Measurements from ENCODE around the gene DNASE1L1.

The DNASE1L1 gene

GRCh38 chrX:154362085-154362742, 46.8 kb downstream of the DNASE1L1 start:
- Histone ChIP-seq H3K27ac (ENCODE audit: low read depth, low read length) (no peak overlapping the region), H3K9ac (ENCODE audit: low read depth, low read length) (no peak overlapping the region), H3K36me3 (ENCODE audit: control insufficient read depth, insufficient read depth, low read length) (peaks cover 95% of the 10 kb centered on the region)

DNA sequence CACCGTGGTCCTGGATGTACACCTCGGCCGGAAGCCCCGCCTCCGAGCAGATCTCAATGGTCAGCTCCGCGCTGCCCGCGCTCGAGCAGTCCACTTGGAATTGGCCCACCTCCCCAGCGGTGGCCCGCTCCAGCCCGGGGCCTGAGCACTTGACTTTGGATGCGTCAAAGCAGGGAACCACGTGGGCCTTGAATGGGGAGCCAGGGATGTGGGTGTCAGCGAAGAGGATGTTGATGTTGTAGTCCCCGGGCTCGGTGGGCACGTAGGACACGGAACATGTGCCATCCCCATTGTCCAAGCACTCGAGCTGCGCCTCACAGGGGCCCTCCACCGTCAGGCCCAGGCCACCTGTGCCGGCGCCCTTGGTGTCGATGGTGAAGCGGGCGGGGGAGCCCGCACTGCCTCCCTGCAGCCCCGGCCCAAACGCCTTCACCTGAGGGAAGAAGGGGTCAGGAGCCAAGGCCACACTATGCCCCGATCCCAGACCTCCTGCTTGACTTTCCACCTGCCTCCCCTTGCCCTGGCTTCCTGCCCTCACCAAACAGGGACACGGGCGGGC, 48.8 kb downstream of the DNASE1L1 start:
- Histone ChIP-seq H3K9me3 (ENCODE audit: control insufficient read depth, insufficient read depth, low read length) (peaks cover 28% of the 10 kb centered on the region), H3K4me1 (ENCODE audit: control insufficient read depth, insufficient read depth, low read length) (no peaks in the 10 kb centered on the region), H3K36me3 (ENCODE audit: control insufficient read depth, insufficient read depth, low read length) (peaks cover 95% of the 10 kb centered on the region), H3K9ac (ENCODE audit: low read depth, low read length) (no peak overlapping the region), H3K27ac (ENCODE audit: low read depth, low read length) (no peak overlapping the region), H3K4me3 (ENCODE audit: low read depth, low read length) (no peak overlapping the region), H3K27me3 (ENCODE audit: control insufficient read depth, insufficient read depth, low read length) (no peaks in the 10 kb centered on the region)

More at GRCh38 chrX:154362085-154362742, 46.8 kb downstream of the DNASE1L1 start:
- no peak overlapping the region for H3K4me3 ChIP-seq (ENCODE audit: low read depth, low read length)
- no peaks in the 10 kb centered on the region for H3K4me1 ChIP-seq (ENCODE audit: control insufficient read depth, insufficient read depth, low read length)
- H3K9me3 ChIP-seq (ENCODE audit: control insufficient read depth, insufficient read depth, low read length), result peaks cover 34% of the 10 kb centered on the region
- H3K27me3 ChIP-seq (ENCODE audit: control insufficient read depth, insufficient read depth, low read length), result no peaks in the 10 kb centered on the region

DNA sequence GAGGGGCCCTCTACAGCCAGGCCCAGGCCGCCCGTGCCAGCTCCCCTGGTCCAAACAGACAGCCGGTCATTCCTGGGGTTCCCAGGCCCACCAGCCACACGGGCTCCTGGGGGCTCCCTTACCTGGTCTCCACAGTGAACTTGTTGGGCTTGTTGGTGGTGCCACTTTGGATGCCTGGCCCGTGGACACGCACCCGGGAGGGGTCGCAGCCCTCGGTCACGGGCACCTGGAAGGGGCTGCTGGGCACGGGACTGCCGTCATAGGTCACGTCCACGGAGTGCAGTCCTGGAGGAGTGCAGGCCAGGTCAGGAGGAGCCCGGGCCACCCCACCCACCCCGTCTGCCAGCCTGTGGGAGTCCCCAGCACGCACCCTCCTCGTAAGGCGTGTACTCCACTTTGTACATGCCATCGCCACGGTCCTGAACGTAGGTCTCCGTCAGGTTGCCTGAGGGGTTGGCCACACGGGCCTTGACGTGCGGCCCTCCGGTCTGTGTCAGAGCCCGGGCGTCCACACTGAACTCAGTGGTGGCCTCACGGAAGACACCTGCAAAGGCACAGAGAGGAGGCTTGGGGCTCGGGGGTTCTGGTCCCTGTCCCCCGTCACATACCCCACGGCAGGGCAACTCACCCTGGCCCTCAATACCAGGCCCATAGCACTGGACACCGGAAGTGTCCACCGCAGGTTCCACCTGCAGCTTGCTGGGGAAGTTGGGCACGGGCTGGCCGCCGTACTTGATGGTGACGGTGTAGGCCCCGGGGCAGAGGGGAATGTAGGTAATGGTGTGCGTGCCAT, 49.5 kb downstream of the DNASE1L1 start:
- H3K4me3 ChIP-seq (ENCODE audit: low read depth, low read length), result no peak overlapping the region
- H3K9me3 ChIP-seq (ENCODE audit: control insufficient read depth, insufficient read depth, low read length), result peaks cover 25% of the 10 kb centered on the region
- no peak overlapping the region for H3K9ac ChIP-seq (ENCODE audit: low read depth, low read length)
- no peaks in the 10 kb centered on the region for H3K27me3 ChIP-seq (ENCODE audit: control insufficient read depth, insufficient read depth, low read length)
- H3K27ac ChIP-seq (ENCODE audit: low read depth, low read length), result no peak overlapping the region
- peaks cover 95% of the 10 kb centered on the region for H3K36me3 ChIP-seq (ENCODE audit: control insufficient read depth, insufficient read depth, low read length)
- H3K4me1 ChIP-seq (ENCODE audit: control insufficient read depth, insufficient read depth, low read length), result no peaks in the 10 kb centered on the region

DNA sequence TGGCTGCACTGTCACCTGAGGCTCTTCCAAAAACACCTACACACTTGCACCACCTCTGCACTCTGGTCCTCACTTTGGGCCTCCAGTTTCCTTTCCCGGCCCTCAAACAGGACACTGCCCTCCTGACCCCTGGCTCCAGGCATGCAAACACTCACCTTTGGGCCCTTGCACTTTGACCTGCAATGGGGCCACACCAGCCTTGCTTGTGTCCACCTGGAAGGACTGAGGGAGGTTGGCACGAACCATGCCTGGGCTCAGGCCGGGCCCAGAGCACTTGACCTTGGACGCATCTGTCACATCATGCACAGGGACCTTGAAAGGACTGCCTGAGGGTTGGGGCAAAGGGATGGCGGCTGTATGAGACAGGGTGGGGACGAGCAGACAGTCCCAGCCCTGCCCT, 50.2 kb downstream of the DNASE1L1 start:
- H3K4me1 ChIP-seq (ENCODE audit: control insufficient read depth, insufficient read depth, low read length), result no peaks in the 10 kb centered on the region
- H3K9ac ChIP-seq (ENCODE audit: low read depth, low read length), result no peak overlapping the region
- no peak overlapping the region for H3K27ac ChIP-seq (ENCODE audit: low read depth, low read length)
- peaks cover 31% of the 10 kb centered on the region for H3K9me3 ChIP-seq (ENCODE audit: control insufficient read depth, insufficient read depth, low read length)
- H3K4me3 ChIP-seq (ENCODE audit: low read depth, low read length), result no peak overlapping the region
- no peaks in the 10 kb centered on the region for H3K27me3 ChIP-seq (ENCODE audit: control insufficient read depth, insufficient read depth, low read length)
- peaks cover 95% of the 10 kb centered on the region for H3K36me3 ChIP-seq (ENCODE audit: control insufficient read depth, insufficient read depth, low read length)

DNA sequence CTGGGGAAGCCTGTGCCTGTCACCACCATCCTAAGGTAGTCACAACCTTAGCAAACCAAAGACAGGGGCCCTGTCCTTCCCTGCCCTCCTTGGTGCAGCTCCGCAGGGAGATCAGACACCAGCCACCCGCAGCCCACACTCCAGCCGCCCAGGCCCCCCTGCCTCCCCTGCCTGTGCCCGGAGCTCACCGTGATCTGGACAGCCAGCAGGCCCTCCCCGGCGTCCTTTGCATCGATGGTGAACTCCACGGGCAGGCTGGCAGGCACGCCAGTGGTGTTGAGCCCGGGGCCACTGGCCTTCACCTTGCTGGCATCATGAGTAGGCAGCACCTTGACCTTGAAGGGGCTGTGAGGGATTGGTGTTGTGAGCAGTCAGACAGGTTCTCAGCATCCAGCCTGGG, 51.0 kb downstream of the DNASE1L1 start:
- H3K4me1 ChIP-seq (ENCODE audit: control insufficient read depth, insufficient read depth, low read length), result no peaks in the 10 kb centered on the region
- peaks cover 98% of the 10 kb centered on the region for H3K36me3 ChIP-seq (ENCODE audit: control insufficient read depth, insufficient read depth, low read length)
- H3K4me3 ChIP-seq (ENCODE audit: low read depth, low read length), result no peak overlapping the region
- no peak overlapping the region for H3K9ac ChIP-seq (ENCODE audit: low read depth, low read length)
- no peak overlapping the region for H3K27ac ChIP-seq (ENCODE audit: low read depth, low read length)
- peaks cover 33% of the 10 kb centered on the region for H3K9me3 ChIP-seq (ENCODE audit: control insufficient read depth, insufficient read depth, low read length)
- H3K27me3 ChIP-seq (ENCODE audit: control insufficient read depth, insufficient read depth, low read length), result no peaks in the 10 kb centered on the region

GRCh38 chrX:154357205-154357604, 51.8 kb downstream of the DNASE1L1 start:
- H3K9me3 ChIP-seq (ENCODE audit: control insufficient read depth, insufficient read depth, low read length), result peaks cover 34% of the 10 kb centered on the region
- no peak overlapping the region for H3K27ac ChIP-seq (ENCODE audit: low read depth, low read length)
- H3K9ac ChIP-seq (ENCODE audit: low read depth, low read length), result no peak overlapping the region
- no peaks in the 10 kb centered on the region for H3K4me1 ChIP-seq (ENCODE audit: control insufficient read depth, insufficient read depth, low read length)
- peaks cover 98% of the 10 kb centered on the region for H3K36me3 ChIP-seq (ENCODE audit: control insufficient read depth, insufficient read depth, low read length)
- no peaks in the 10 kb centered on the region for H3K27me3 ChIP-seq (ENCODE audit: control insufficient read depth, insufficient read depth, low read length)
- H3K4me3 ChIP-seq (ENCODE audit: low read depth, low read length), result no peak overlapping the region

DNA sequence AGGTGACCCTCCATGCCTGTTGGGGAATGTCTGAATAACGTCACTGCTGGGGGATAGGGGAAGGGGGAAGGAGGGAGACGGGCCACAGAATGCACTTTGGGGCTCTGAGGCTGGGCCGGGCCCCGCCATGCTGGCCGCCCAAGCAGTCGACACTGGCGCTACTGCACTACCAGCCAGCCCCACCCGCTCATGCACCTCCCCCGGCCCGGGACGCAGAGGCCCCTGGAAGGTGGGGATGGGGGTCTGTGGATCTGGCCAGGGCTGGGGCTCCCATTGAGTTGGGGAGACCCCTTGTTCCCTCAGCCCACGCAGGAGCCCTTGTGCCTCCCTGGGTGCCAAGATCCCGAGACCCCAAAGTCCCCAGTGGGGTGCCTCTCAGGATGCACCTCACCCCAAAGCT, 52.5 kb downstream of the DNASE1L1 start:
- Histone ChIP-seq H3K9ac (ENCODE audit: low read depth, low read length) (no peak overlapping the region), H3K36me3 (ENCODE audit: control insufficient read depth, insufficient read depth, low read length) (peaks cover 98% of the 10 kb centered on the region), H3K27ac (ENCODE audit: low read depth, low read length) (no peak overlapping the region), H3K4me3 (ENCODE audit: low read depth, low read length) (no peak overlapping the region), H3K27me3 (ENCODE audit: control insufficient read depth, insufficient read depth, low read length) (no peaks in the 10 kb centered on the region), H3K9me3 (ENCODE audit: control insufficient read depth, insufficient read depth, low read length) (peaks cover 40% of the 10 kb centered on the region), H3K4me1 (ENCODE audit: control insufficient read depth, insufficient read depth, low read length) (no peaks in the 10 kb centered on the region)

GRCh38 chrX:154355776-154356140, 53.3 kb downstream of the DNASE1L1 start:
- no peaks in the 10 kb centered on the region for H3K4me1 ChIP-seq (ENCODE audit: control insufficient read depth, insufficient read depth, low read length)
- no peak overlapping the region for H3K27ac ChIP-seq (ENCODE audit: low read depth, low read length)
- H3K27me3 ChIP-seq (ENCODE audit: control insufficient read depth, insufficient read depth, low read length), result no peaks in the 10 kb centered on the region
- peaks cover 40% of the 10 kb centered on the region for H3K9me3 ChIP-seq (ENCODE audit: control insufficient read depth, insufficient read depth, low read length)
- H3K4me3 ChIP-seq (ENCODE audit: low read depth, low read length), result no peak overlapping the region
- no peak overlapping the region for H3K9ac ChIP-seq (ENCODE audit: low read depth, low read length)
- peaks cover 100% of the 10 kb centered on the region for H3K36me3 ChIP-seq (ENCODE audit: control insufficient read depth, insufficient read depth, low read length)

- no peak overlapping the region for H3K4me3 ChIP-seq (ENCODE audit: low read depth, low read length)
- peaks cover 100% of the 10 kb centered on the region for H3K36me3 ChIP-seq (ENCODE audit: control insufficient read depth, insufficient read depth, low read length)
- H3K27ac ChIP-seq (ENCODE audit: low read depth, low read length), result no peak overlapping the region
- no peaks in the 10 kb centered on the region for H3K27me3 ChIP-seq (ENCODE audit: control insufficient read depth, insufficient read depth, low read length)
- H3K9ac ChIP-seq (ENCODE audit: low read depth, low read length), result no peak overlapping the region
- peaks cover 42% of the 10 kb centered on the region for H3K9me3 ChIP-seq (ENCODE audit: control insufficient read depth, insufficient read depth, low read length)
- H3K4me1 ChIP-seq (ENCODE audit: control insufficient read depth, insufficient read depth, low read length), result no peaks in the 10 kb centered on the region
These were observed 53.8 kb downstream of the DNASE1L1 start for GRCh38 chrX:154355094-154355775.

- peaks cover 41% of the 10 kb centered on the region; the same call in 1 of the 2 replicates for H3K9me3 ChIP-seq (ENCODE audit: control insufficient read depth, insufficient read depth, low read length)
- no peaks in the 10 kb centered on the region for H3K4me1 ChIP-seq (ENCODE audit: control insufficient read depth, insufficient read depth, low read length)
- peaks cover 100% of the 10 kb centered on the region for H3K36me3 ChIP-seq (ENCODE audit: control insufficient read depth, insufficient read depth, low read length)
- no peak overlapping the region for H3K27ac ChIP-seq (ENCODE audit: low read depth, low read length)
- no peak overlapping the region for H3K9ac ChIP-seq (ENCODE audit: low read depth, low read length)
- H3K4me3 ChIP-seq (ENCODE audit: low read depth, low read length), result no peak overlapping the region
- H3K27me3 ChIP-seq (ENCODE audit: control insufficient read depth, insufficient read depth, low read length), result no peaks in the 10 kb centered on the region
These were observed 54.5 kb downstream of the DNASE1L1 start for GRCh38 chrX:154354516-154354915.
